MM.1S (cell line): ENCODE data around the gene CYP51A1.

Experiments used
- CTCF ChIP-seq: fragments of 300-600 bp; sonication (generic); IDR thresholded peaks from 2 replicates; pipeline ENCODE4 v1.5.1; 2016; ENCODE audit warnings: antibody characterized with exemption, low read length, mixed read lengths
- EZH2 ChIP-seq: fragments of 300-600 bp; sonication (generic); optimal IDR thresholded peaks from 2 replicates; pipeline ENCODE3; 2017; ENCODE audit warnings: low read depth, mild to moderate bottlenecking, antibody characterized with exemption, low read length, mixed read lengths

GRCh38 chr7:92108821-92109220, 25.5 kb downstream of the CYP51A1 start:
- TF ChIP-seq EZH2 (no peak), CTCF (no peak)
